Left lung (tissue), 10 donors: Measurements from ENCODE around the gene ARHGAP26. TPM values are rescaled to one million over a fixed set of nuclear protein-coding genes. Genes with fewer than 3 reads are reported as not detected.

Experiments
- ATAC-seq: fragments of 200-7000 bp; cut with Tn5 transposase; one replicate; pipeline ENCODE4 v1.9.1; 2020; ENCODE audit warnings: moderate library complexity
- DNase-seq, 4 donors: peaks; one replicate each; pipeline ENCODE4 v3.0.0-alpha.2; 2013 to 2020
- H3K27ac ChIP-seq, 2 donors: fragments of 200-600 bp; sonication (generic) in 1 of 2; one replicate each; pipeline versions ENCODE4 v1.5.0 to v1.8.0; 2020 to 2021
- H3K27me3 ChIP-seq, 2 donors: fragments of 200-600 bp; sonication (generic) in 1 of 2; one replicate each; pipeline versions ENCODE4 v1.5.0 to v1.8.0; 2020 to 2021
- H3K36me3 ChIP-seq, 2 donors: fragments of 200-600 bp; sonication (generic) in 1 of 2; one replicate each; pipeline versions ENCODE4 v1.5.0 to v1.8.0; 2020 to 2021
- H3K4me1 ChIP-seq, 2 donors: fragments of 200-600 bp; one replicate each; pipeline ENCODE4 v1.8.0; 2021
- H3K4me3 ChIP-seq, 2 donors: fragments of 200-600 bp; sonication (generic) in 1 of 2; one replicate each; pipeline versions ENCODE4 v1.5.0 to v1.8.0; 2020 to 2021; ENCODE audit warnings: mild to moderate bottlenecking in 1 of 2
- H3K9me3 ChIP-seq, 2 donors: fragments of 200-600 bp; sonication (generic) in 1 of 2; one replicate each; pipeline versions ENCODE4 v1.5.0 to v1.8.0; 2020 to 2021
- CTCF ChIP-seq, 2 donors: fragments of 200-600 bp; sonication (generic) in 1 of 2; IDR thresholded peaks; one replicate each; pipeline versions ENCODE4 v1.5.0 to v1.8.0; 2021; ENCODE audit warnings: antibody characterized with exemption in 2 of 2
- intact Hi-C, 2 donors: fragments of 100-400 bp; cut with DNase I; formaldehyde crosslinking; loops; one replicate each; pipeline versions ENCODE4 v1.11.2 to v1.14.2; 2022
- polyA plus RNA-seq, 6 donors: library from polyadenylated mRNA; unstranded; fragments of 120-200 nt; gene quantifications; one replicate each; pipeline ENCODE4 v1.2.1, GENCODE V29; 2013; ENCODE audit not compliant: insufficient read length in 6 of 6
- total RNA-seq, 2 donors: library from RNA; stranded (reverse); fragmentation: NEBNext Ultra II Directional; extraction: Animal tissue kit (Norgen Biotek cat#: 25700); gene quantifications; one replicate each; pipeline ENCODE4 v1.2.1, GENCODE V29; 2021
- donor health status: DM: no; HTN: yes; CAD: no.
- donor health status: DM: no; HTN: no; CAD: no.

Gene ARHGAP26
- total and polyA plus RNA-seq, 8 donors, result 13.9 to 61.9 (median 14.9) TPM

GRCh38 chr5:142958944-142959682 lies 188.9 kb downstream of the ARHGAP26 start:
- Histone ChIP-seq H3K27ac (no peak overlapping the region), H3K36me3 (no peaks in the 10 kb centered on the region), H3K9me3 (no peaks in the 10 kb centered on the region), H3K4me1 (peaks cover 0 to 22% of the 10 kb centered on the region in 2 donors), H3K27me3 (no peaks in the 10 kb centered on the region), H3K4me3 (no peak overlapping the region)
- intact Hi-C loops, result no loop called here
- TF ChIP-seq CTCF (IDR thresholded peaks at IDR 0.05), result no peak
- no peak for DNase-seq
- no peak for ATAC-seq

- Histone ChIP-seq H3K27ac (peak overlapping the region in 1 of 2 donors; percentile 45), H3K9me3 (no peaks in the 10 kb centered on the region), H3K27me3 (no peaks in the 10 kb centered on the region), H3K4me3 (no peak overlapping the region), H3K36me3 (no peaks in the 10 kb centered on the region), H3K4me1 (peaks cover 0 to 22% of the 10 kb centered on the region in 2 donors)
- peak; percentile 30 for ATAC-seq
- intact Hi-C loops, result no loop called here
- TF ChIP-seq CTCF (IDR thresholded peaks at IDR 0.05), result no peak
- no peak for DNase-seq
Observed at GRCh38 chr5:142959683-142960657, 189.8 kb downstream of the ARHGAP26 start.

GRCh38 chr5:142961440-142962173 lies 191.4 kb downstream of the ARHGAP26 start:
- no peak for TF ChIP-seq CTCF (IDR thresholded peaks at IDR 0.05)
- ATAC-seq, result no peak
- Histone ChIP-seq H3K9me3 (no peaks in the 10 kb centered on the region), H3K27ac (no peak overlapping the region), H3K36me3 (no peaks in the 10 kb centered on the region), H3K27me3 (no peaks in the 10 kb centered on the region), H3K4me3 (no peak overlapping the region), H3K4me1 (peaks cover 0 to 32% of the 10 kb centered on the region in 2 donors)
- no peak for DNase-seq
- intact Hi-C loops, result no loop called here

- Histone ChIP-seq H3K27me3 (no peaks in the 10 kb centered on the region), H3K36me3 (no peaks in the 10 kb centered on the region), H3K4me1 (peaks cover 0 to 32% of the 10 kb centered on the region in 2 donors), H3K9me3 (no peaks in the 10 kb centered on the region), H3K4me3 (no peak overlapping the region), H3K27ac (no peak overlapping the region)
- DNase-seq, result no peak
- no peak for ATAC-seq
- intact Hi-C loops, result no loop called here
- no peak for TF ChIP-seq CTCF (IDR thresholded peaks at IDR 0.05)
Observed at GRCh38 chr5:142962174-142962533, 192.0 kb downstream of the ARHGAP26 start.
